ENCODE measurements around the gene CERS2. TPM values are rescaled to one million over a fixed set of nuclear protein-coding genes. Genes with fewer than 3 reads are reported as not detected.
A peak's percentile ranks its signal among the peaks of the same experiment; 100 is the strongest.

CERS2 gene
- total and polyA plus RNA-seq, 2 of the 13 experiments (the other 11 are each of a cell fraction or from before 2014, with no cell fraction given), result 269 to 298 TPM

DNA sequence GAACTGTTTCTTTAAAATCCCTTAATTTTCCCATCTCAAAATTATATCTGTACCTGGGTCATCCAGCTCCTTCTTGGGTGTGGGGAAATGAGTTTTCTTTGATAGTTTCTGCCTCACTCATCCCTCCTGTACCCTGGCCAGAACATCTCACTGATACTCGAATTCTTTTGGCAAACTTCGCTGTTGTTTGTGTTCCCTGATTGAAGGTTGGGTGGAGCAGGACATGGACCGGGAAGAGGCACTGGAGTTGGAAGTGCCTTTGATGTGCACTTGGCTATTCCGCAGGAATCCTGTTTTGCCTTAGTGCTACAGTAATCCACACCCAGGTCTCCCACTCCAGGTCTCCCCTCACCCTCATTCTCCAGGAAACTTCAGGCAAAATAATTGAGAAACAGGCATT, 20.8 kb upstream of the CERS2 start:
- H3K9ac ChIP-seq (ENCODE audit: insufficient read depth, low read depth, low read length), result no peak overlapping the region
- no peak overlapping the region for H3K4me2 ChIP-seq (ENCODE audit: low read depth, low read length)
- in situ Hi-C loops (cut with HindIII; ENCODE audit: extremely low pct_ligation_motif_present, low pct_unique_long_range_greater_than_20kb) (no loop called here), intact Hi-C loops (cut with micrococcal nuclease; ENCODE audit: unreplicated experiment) (no loop called here)
- BruUV-seq (replicated peaks), result TSS peak; percentile 37
- H3K36me3 ChIP-seq (replicated peaks in 1 of 2; ENCODE audit: control insufficient read depth in 1 of 2, insufficient read depth in 2 of 2, low read length in 2 of 2), result peaks cover 11 to 25% of the 10 kb centered on the region in 2 experiments; a peak in 4 of 5 replicates
- H3K27me3 ChIP-seq (ENCODE audit: control insufficient read depth in 1 of 2, insufficient read depth in 2 of 2, low read length in 2 of 2), result no peaks in the 10 kb centered on the region
- no peak overlapping the region for H2AFZ ChIP-seq (ENCODE audit: low read length)
- ATAC-seq, result no peak
- H3K4me1 ChIP-seq (ENCODE audit: insufficient read depth, low read length), result peaks cover 15% of the 10 kb centered on the region
- 53% methylated on average over 4 of the region's 4 CpGs for WGBS (ENCODE audit: low lambda C conversion rate)
- H4K20me1 ChIP-seq (ENCODE audit: insufficient read depth, low read length), result no peaks in the 10 kb centered on the region
- H3K4me3 ChIP-seq (replicated peaks in 1 of 3; ENCODE audit: insufficient read depth in 1 of 3, low read depth in 2 of 3, low read length in 3 of 3), result no peak overlapping the region
- no peak for FAIRE-seq
- no peak overlapping the region for H3K27ac ChIP-seq (ENCODE audit: extremely low read length, insufficient read depth, low read length)
- no peaks in the 10 kb centered on the region for H3K79me2 ChIP-seq (ENCODE audit: insufficient read depth, low read length)
- CTCF ChIA-PET (ENCODE audit: low intra/inter-chr PET ratio, low total read pairs), result interaction anchor here (2.0 kb wide), 1 partner anchor 16 kb away, joined by 24 read pairs; no protein-coding TSS in a partner anchor
- no peak for TF ChIP-seq ZNF382 (CRISPR knock-in tag; IDR thresholded peaks at IDR 0.05; ENCODE audit: borderline replicate concordance)
- TF ChIP-seq, protein P1, sequence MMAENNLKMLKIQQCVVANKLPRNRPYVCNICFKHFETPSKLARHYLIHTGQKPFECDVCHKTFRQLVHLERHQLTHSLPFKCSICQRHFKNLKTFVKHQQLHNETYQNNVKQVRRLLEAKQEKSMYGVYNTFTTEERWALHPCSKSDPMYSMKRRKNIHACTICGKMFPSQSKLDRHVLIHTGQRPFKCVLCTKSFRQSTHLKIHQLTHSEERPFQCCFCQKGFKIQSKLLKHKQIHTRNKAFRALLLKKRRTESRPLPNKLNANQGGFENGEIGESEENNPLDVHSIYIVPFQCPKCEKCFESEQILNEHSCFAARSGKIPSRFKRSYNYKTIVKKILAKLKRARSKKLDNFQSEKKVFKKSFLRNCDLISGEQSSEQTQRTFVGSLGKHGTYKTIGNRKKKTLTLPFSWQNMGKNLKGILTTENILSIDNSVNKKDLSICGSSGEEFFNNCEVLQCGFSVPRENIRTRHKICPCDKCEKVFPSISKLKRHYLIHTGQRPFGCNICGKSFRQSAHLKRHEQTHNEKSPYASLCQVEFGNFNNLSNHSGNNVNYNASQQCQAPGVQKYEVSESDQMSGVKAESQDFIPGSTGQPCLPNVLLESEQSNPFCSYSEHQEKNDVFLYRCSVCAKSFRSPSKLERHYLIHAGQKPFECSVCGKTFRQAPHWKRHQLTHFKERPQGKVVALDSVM (CRISPR knock-in tag; IDR thresholded peaks at IDR 0.05), result 0 out of 2 replicates have a peak, but pooled peaks have one; percentile 7
- no peak for DNase-seq (ENCODE audit: low spot score)
- POLR2A ChIA-PET, result interaction anchor here (0.6 to 5.6 kb wide), 7 partner anchors 11 to 194 kb away, joined by 3 to 55 read pairs (median 6); partner anchors contain the start of genes ANXA9, MINDY1 and VPS72
- H3K9me3 ChIP-seq (ENCODE audit: low read length), result no peaks in the 10 kb centered on the region

DNA sequence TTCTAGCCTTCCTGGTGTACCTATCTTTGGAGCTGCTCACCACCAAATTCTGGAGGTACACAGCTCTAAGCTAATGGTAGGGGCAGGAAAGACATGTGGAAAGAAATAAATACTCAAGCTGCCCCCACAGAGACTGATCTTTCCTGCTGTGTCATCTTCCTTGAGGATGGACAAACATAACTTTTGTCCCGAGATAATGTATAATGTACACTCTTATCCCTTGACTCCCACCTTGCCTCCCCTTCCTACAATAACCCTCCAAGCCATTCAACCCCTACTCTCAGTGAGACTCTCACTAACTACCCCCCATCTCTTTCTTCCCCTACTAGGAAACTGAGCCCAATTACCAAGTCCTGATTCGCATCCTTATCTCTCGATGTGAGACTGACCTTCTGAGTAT, 19.6 kb upstream of the CERS2 start:
- Histone ChIP-seq H3K4me1 (ENCODE audit: insufficient read depth, low read length) (peaks cover 11% of the 10 kb centered on the region), H4K20me1 (ENCODE audit: insufficient read depth, low read length) (no peaks in the 10 kb centered on the region), H3K9ac (ENCODE audit: insufficient read depth, low read depth, low read length) (no peak overlapping the region), H2AFZ (ENCODE audit: low read length) (no peak overlapping the region), H3K79me2 (ENCODE audit: insufficient read depth, low read length) (no peaks in the 10 kb centered on the region), H3K27me3 (ENCODE audit: control insufficient read depth in 1 of 2, insufficient read depth in 2 of 2, low read length in 2 of 2) (no peaks in the 10 kb centered on the region), H3K4me2 (ENCODE audit: low read depth, low read length) (no peak overlapping the region), H3K4me3 (replicated peaks in 1 of 3; ENCODE audit: insufficient read depth in 1 of 3, low read depth in 2 of 3, low read length in 3 of 3) (no peak overlapping the region), H3K36me3 (replicated peaks in 1 of 2; ENCODE audit: control insufficient read depth in 1 of 2, insufficient read depth in 2 of 2, low read length in 2 of 2) (peaks cover 9 to 19% of the 10 kb centered on the region in 2 experiments; a peak in 4 of 5 replicates), H3K9me3 (ENCODE audit: low read length) (no peaks in the 10 kb centered on the region), H3K27ac (ENCODE audit: extremely low read length, insufficient read depth, low read length) (no peak overlapping the region)
- CTCF ChIA-PET (ENCODE audit: low intra/inter-chr PET ratio, low total read pairs), result no interaction called here
- POLR2A ChIA-PET, result interaction anchor here (2.3 to 5.6 kb wide), 3 partner anchors 12 to 19 kb away, joined by 8 to 55 read pairs (median 50); partner anchors contain the start of genes ANXA9 and MINDY1
- in situ Hi-C loops (cut with HindIII; ENCODE audit: extremely low pct_ligation_motif_present, low pct_unique_long_range_greater_than_20kb), result no loop called here
- BruUV-seq (replicated peaks), result no TSS peak
- intact Hi-C loops (cut with micrococcal nuclease; ENCODE audit: unreplicated experiment), result no loop called here
- FAIRE-seq (no peak), ATAC-seq (no peak), DNase-seq (ENCODE audit: low spot score) (no peak)
- 0 out of 2 replicates have a peak, but pooled peaks have one; percentile 8 for TF ChIP-seq RBFOX2 (IDR thresholded peaks at IDR 0.05; ENCODE audit: low read depth, low read length)
- no peak for TF ChIP-seq EHMT2 (IDR thresholded peaks at IDR 0.05; ENCODE audit: borderline replicate concordance, low read depth, low read length)
- TF ChIP-seq AGO2 (optimal IDR thresholded peaks at IDR 0.05; ENCODE audit: low read depth, low read length), result no peak
- WGBS (ENCODE audit: low lambda C conversion rate), result 85% methylated on average over 3 of the region's 3 CpGs
